ENCODE measurements around the gene GAB1. TPM values are rescaled to one million over a fixed set of nuclear protein-coding genes. Genes with fewer than 3 reads are reported as not detected.
A peak's percentile ranks its signal among the peaks of the same experiment; 100 is the strongest.

The GAB1 gene
- 10 to 100 TPM; 44.1 to 71.6 (median 62.4) TPM for total RNA-seq
- polyA plus RNA-seq: 10 to 100 TPM; 10.0 to 13.2 (median 11.4) TPM

DNA sequence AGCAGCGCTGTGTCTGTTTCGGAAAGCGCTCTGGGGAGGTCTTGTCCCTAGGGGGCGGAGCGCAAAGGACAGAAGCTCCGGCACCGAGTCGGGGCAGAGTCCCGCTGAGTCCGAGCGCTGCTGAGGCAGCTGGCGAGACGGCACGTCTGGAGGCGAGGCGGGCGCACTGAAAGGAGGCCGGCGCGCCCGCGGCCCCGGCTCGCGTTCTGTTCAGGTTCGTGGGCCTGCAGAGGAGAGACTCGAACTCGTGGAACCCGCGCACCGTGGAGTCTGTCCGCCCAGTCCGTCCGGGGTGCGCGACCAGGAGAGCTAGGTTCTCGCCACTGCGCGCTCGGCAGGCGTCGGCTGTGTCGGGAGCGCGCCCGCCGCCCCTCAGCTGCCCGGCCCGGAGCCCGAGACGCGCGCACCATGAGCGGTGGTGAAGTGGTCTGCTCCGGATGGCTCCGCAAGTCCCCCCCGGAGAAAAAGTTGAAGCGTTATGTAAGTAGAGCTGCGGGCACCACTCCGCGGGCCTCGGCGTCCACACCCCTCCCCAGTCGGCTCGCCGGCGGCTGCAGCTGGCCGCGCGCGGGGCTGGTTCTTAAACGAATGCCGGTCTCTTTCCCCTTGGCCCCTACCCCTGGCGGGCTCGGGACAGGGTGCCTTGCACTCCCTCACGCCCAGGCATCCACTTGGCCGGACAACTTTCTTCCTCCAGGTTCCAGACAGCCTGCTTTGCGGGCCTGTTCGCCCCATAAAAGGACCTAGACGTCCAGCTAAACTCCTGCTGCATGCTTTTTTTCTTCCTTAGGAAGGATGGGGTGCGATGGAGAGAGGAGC lies at the start of gene GAB1:
Gene GAB1 (plus strand): TSS at position 96 of the 819 bp plus-strand sequence. CDS start 313 bp downstream, at position 409.
- WGBS, 2 donors: 0% methylated on average over 81 of the region's 81 CpGs
- peak within 1 kb of the TSS; percentile 58 to 99 (median 80) for H3K4me3 ChIP-seq
- DNase-seq: peak; percentile 89
- H3K27me3 ChIP-seq: no peaks in the 10 kb centered on the region
- intact Hi-C loops (cut with DNase I): loop anchor here (2.0 to 5.0 kb wide), 6 partner anchors 42 to 176 kb away; partner anchors contain the start of gene SMARCA5
- TF ChIP-seq EP300 (IDR thresholded peaks at IDR 0.05) (no peak), POLR2AphosphoS5 (IDR thresholded peaks at IDR 0.05) (peak; percentile 71 to 75 (median 72)), POLR2A (IDR thresholded peaks at IDR 0.05) (peak in 1 of 2 donors; percentile 29)
- TF ChIP-seq, protein P1, sequence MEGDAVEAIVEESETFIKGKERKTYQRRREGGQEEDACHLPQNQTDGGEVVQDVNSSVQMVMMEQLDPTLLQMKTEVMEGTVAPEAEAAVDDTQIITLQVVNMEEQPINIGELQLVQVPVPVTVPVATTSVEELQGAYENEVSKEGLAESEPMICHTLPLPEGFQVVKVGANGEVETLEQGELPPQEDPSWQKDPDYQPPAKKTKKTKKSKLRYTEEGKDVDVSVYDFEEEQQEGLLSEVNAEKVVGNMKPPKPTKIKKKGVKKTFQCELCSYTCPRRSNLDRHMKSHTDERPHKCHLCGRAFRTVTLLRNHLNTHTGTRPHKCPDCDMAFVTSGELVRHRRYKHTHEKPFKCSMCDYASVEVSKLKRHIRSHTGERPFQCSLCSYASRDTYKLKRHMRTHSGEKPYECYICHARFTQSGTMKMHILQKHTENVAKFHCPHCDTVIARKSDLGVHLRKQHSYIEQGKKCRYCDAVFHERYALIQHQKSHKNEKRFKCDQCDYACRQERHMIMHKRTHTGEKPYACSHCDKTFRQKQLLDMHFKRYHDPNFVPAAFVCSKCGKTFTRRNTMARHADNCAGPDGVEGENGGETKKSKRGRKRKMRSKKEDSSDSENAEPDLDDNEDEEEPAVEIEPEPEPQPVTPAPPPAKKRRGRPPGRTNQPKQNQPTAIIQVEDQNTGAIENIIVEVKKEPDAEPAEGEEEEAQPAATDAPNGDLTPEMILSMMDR (IDR thresholded peaks at IDR 0.05): peak in 1 of 4 experiments; percentile 26
- peak within 1 kb of the TSS; percentile 90 to 99 (median 96) for H3K27ac ChIP-seq
- no peaks in the 10 kb centered on the region for H3K9me3 ChIP-seq
- H3K36me3 ChIP-seq: no peaks in the 10 kb centered on the region
- peaks cover 0 to 46% (median 42%) of the 10 kb centered on the region in 4 donors for H3K4me1 ChIP-seq

DNA sequence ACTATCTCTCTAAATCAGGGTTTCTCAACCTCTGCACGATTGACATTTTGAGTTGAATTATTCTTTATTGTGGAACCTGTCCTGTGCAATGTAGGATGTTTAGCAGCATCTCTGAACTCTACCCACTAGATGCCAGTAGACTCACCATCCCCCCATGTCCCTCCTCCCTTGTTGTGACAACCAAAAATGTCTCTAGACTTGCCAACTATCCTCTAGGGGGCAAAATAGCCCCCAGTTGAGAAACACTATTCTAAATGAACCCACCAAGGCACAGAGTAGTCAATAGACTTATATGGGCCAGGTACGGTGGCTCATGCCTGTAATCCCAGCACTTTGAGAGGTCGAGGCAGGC lies 49.1 kb upstream of the GAB1 start:
- intact Hi-C loops (cut with DNase I): loop anchor here (5.0 kb wide), 1 partner anchor 45 kb away; no protein-coding TSS in a partner anchor
- no peak for DNase-seq
- Histone ChIP-seq H3K27me3 (no peaks in the 10 kb centered on the region), H3K4me1 (peaks cover 0 to 38% (median 29%) of the 10 kb centered on the region in 4 donors), H3K36me3 (no peaks in the 10 kb centered on the region), H3K9me3 (no peaks in the 10 kb centered on the region), H3K4me3 (no peak overlapping the region), H3K27ac (peak overlapping the region; percentile 60 to 82 (median 66))
- TF ChIP-seq, protein P1 (IDR thresholded peaks at IDR 0.05): no peak
- TF ChIP-seq POLR2A (IDR thresholded peaks at IDR 0.05): no peak
- 63 to 68% methylated on average over 3 of the region's 3 CpGs for WGBS, 2 donors

DNA sequence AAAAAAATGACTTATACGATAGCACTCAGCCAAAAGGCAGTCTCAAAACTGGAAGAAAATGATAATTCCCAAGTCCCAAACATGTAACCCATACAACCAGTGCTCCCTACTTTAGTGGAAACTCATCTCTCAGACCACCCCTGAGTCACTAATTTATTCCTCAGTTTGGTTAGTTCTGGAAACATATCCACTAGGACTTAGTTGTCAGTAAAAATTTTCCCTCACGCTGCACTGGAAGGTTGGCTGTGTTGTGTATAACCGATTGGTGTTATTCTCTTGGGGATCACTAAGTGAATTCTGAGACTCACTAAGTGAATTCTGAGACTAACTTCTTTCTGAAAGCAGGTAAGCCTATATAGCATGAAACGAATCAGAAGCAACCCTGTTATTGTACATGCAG lies 48.5 kb upstream of the GAB1 start:
- Histone ChIP-seq H3K27ac (peak overlapping the region in 2 of 4 donors; percentile 69 to 82), H3K27me3 (no peaks in the 10 kb centered on the region), H3K9me3 (no peaks in the 10 kb centered on the region), H3K4me1 (peaks cover 0 to 38% (median 33%) of the 10 kb centered on the region in 4 donors), H3K4me3 (no peak overlapping the region), H3K36me3 (no peaks in the 10 kb centered on the region)
- intact Hi-C loops (cut with DNase I): loop anchor here (5.0 kb wide), 1 partner anchor 46 kb away; no protein-coding TSS in a partner anchor
- no peak for TF ChIP-seq POLR2A (IDR thresholded peaks at IDR 0.05)
- no peak for TF ChIP-seq POLR2AphosphoS5 (IDR thresholded peaks at IDR 0.05)
- TF ChIP-seq, protein P1 (IDR thresholded peaks at IDR 0.05): no peak
- no peak for TF ChIP-seq EP300 (IDR thresholded peaks at IDR 0.05)
- no peak for DNase-seq
- WGBS, 2 donors: 83 to 90% methylated on average over 4 of the region's 4 CpGs

DNA sequence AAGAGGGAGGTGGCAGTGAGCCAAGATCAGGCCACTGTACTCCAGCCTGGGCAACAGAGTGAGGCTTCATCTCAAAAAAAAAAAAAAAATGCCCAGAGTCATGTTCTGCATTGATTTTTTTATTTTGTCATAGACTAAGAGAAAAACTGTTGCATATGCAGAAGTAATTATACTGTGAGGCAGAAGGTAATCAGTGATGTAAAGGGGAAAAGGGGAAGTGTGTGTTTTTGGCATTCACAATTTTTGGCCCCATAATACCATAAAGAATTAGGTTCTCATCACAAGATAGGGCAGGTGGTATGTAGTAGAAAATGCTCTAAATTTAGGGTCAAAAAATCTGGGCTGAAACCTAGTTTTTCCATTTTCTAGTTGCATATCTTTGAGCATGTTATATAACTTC lies 47.3 kb upstream of the GAB1 start:
- TF ChIP-seq POLR2A (IDR thresholded peaks at IDR 0.05): no peak
- no peak for TF ChIP-seq POLR2AphosphoS5 (IDR thresholded peaks at IDR 0.05)
- TF ChIP-seq EP300 (IDR thresholded peaks at IDR 0.05): no peak
- TF ChIP-seq, protein P1 (IDR thresholded peaks at IDR 0.05): no peak
- Histone ChIP-seq H3K4me3 (no peak overlapping the region), H3K36me3 (no peaks in the 10 kb centered on the region), H3K4me1 (peaks cover 0 to 50% (median 45%) of the 10 kb centered on the region in 4 donors), H3K9me3 (no peaks in the 10 kb centered on the region), H3K27ac (peak overlapping the region in 1 of 4 donors; percentile 82), H3K27me3 (no peaks in the 10 kb centered on the region)
- DNase-seq: no peak
- intact Hi-C loops (cut with DNase I): loop anchor here (5.0 kb wide), 1 partner anchor 47 kb away; no protein-coding TSS in a partner anchor
